GM21825 (cell line): ENCODE measurements around the gene ZNF648.
"Not testable (repeated sequence)": the region's sequence is repeated elsewhere in the genome, so short reads cannot be mapped to it uniquely, and the experiment has no call there.

Experiments
- ATAC-seq: cut with Tn5 transposase; IDR thresholded peaks from one replicate; pipeline ENCODE4 v1.9.1; 2021; ENCODE audit warnings: mild to moderate bottlenecking, moderate library complexity; ENCODE audit not compliant: unreplicated experiment

The ZNF648 gene

GRCh38 chr1:182061594-182061993, at the start of gene ZNF648:
ZNF648 (minus strand) TSS chr1:182061712; CDS start chr1:182058010, 3,702 bp downstream.
- no peak for ATAC-seq

GRCh38 chr1:182110635-182111034, 49.1 kb upstream of the ZNF648 start:
- no peak for ATAC-seq

GRCh38 chr1:182109771-182110170, 48.3 kb upstream of the ZNF648 start:
- ATAC-seq, result no peak

GRCh38 chr1:182107209-182107608, 45.7 kb upstream of the ZNF648 start:
- ATAC-seq, result no peak

GRCh38 chr1:182102043-182102416, 40.5 kb upstream of the ZNF648 start:
- no peak for ATAC-seq

- no peak for ATAC-seq
Measured at GRCh38 chr1:182101415-182102042, 40.0 kb upstream of the ZNF648 start.

GRCh38 chr1:182098301-182098700, 36.8 kb upstream of the ZNF648 start:
- no peak for ATAC-seq

- ATAC-seq, result no peak
Measured at GRCh38 chr1:182095946-182096345, 34.4 kb upstream of the ZNF648 start.

GRCh38 chr1:182094514-182095005, 33.0 kb upstream of the ZNF648 start:
- not testable (repeated sequence) for ATAC-seq

- ATAC-seq, result no peak
Measured at GRCh38 chr1:182093781-182094180, 32.3 kb upstream of the ZNF648 start.

- no peak for ATAC-seq
Measured at GRCh38 chr1:182092336-182092735, 30.8 kb upstream of the ZNF648 start.

- ATAC-seq, result no peak
Measured at GRCh38 chr1:182091083-182091482, 29.6 kb upstream of the ZNF648 start.

GRCh38 chr1:182087719-182088350, 26.3 kb upstream of the ZNF648 start:
- ATAC-seq, result no peak

- ATAC-seq, result no peak
Measured at GRCh38 chr1:182087304-182087703, 25.8 kb upstream of the ZNF648 start.

GRCh38 chr1:182086620-182087019, 25.1 kb upstream of the ZNF648 start:
- no peak for ATAC-seq

GRCh38 chr1:182086136-182086535, 24.6 kb upstream of the ZNF648 start:
- no peak for ATAC-seq

- no peak for ATAC-seq
Measured at GRCh38 chr1:182085726-182086125, 24.2 kb upstream of the ZNF648 start.

GRCh38 chr1:182084487-182085316, 23.2 kb upstream of the ZNF648 start:
- ATAC-seq, result peak; percentile 75

- ATAC-seq, result no peak
Measured at GRCh38 chr1:182083851-182084486, 22.5 kb upstream of the ZNF648 start.

GRCh38 chr1:182080955-182081582, 19.6 kb upstream of the ZNF648 start:
- no peak for ATAC-seq

- ATAC-seq, result no peak
Measured at GRCh38 chr1:182080040-182080439, 18.5 kb upstream of the ZNF648 start.
